ENCODE measurements around the gene GAK. TPM values are rescaled to one million over a fixed set of nuclear protein-coding genes. Genes with fewer than 3 reads are reported as not detected.
A peak's percentile ranks its signal among the peaks of the same experiment; 100 is the strongest.

Gene GAK
- total RNA-seq, 1 donor from 2014 or later = 97.1 TPM

DNA sequence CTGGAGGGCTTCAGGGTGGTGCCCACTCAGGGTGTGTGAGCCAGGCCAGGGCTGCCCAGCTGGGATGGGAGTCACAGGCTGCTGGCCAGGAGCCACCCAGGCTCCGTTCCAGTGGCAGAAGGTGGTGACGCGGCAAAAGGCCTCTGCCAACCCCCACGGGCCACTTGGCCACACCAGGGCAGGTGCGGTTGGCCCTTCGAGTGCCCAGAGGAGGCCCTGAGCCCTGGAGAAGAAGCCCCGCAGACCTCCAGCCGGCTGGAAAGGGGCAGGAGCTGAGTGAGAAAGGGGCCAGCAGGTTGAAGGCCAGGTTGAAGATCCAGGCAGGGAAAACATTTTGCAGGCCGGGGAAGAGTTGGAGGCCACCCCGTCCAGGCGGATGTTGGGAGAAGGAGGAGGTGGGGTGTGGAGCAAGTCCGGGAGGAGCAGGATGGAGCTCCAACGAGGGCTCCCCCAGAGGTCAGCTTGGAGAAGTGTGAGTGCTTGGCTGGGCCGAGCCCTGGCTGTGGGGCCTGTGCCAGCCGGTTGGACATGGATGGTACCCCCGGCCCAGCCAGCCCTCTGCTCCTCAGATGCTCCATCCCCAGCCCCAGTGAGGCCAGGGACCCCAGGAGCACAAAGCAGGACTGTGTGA is 103.4 kb downstream of the GAK start:
- TF ChIP-seq, protein P1, sequence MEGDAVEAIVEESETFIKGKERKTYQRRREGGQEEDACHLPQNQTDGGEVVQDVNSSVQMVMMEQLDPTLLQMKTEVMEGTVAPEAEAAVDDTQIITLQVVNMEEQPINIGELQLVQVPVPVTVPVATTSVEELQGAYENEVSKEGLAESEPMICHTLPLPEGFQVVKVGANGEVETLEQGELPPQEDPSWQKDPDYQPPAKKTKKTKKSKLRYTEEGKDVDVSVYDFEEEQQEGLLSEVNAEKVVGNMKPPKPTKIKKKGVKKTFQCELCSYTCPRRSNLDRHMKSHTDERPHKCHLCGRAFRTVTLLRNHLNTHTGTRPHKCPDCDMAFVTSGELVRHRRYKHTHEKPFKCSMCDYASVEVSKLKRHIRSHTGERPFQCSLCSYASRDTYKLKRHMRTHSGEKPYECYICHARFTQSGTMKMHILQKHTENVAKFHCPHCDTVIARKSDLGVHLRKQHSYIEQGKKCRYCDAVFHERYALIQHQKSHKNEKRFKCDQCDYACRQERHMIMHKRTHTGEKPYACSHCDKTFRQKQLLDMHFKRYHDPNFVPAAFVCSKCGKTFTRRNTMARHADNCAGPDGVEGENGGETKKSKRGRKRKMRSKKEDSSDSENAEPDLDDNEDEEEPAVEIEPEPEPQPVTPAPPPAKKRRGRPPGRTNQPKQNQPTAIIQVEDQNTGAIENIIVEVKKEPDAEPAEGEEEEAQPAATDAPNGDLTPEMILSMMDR (conservative IDR thresholded peaks at IDR 0.05) = peak; percentile 33
- Mint-ChIP-seq H3K4me3 (no peak overlapping the region), H3K27me3 (peaks cover 30% of the 10 kb centered on the region), H3K4me1 (ENCODE audit: unreplicated experiment) (no peaks in the 10 kb centered on the region), H3K27ac (no peak overlapping the region), H3K9me3 (no peaks in the 10 kb centered on the region), H3K36me3 (no peaks in the 10 kb centered on the region)
- peak; percentile 68 for DNase-seq (ENCODE audit: extremely low spot score, unreplicated experiment)

DNA sequence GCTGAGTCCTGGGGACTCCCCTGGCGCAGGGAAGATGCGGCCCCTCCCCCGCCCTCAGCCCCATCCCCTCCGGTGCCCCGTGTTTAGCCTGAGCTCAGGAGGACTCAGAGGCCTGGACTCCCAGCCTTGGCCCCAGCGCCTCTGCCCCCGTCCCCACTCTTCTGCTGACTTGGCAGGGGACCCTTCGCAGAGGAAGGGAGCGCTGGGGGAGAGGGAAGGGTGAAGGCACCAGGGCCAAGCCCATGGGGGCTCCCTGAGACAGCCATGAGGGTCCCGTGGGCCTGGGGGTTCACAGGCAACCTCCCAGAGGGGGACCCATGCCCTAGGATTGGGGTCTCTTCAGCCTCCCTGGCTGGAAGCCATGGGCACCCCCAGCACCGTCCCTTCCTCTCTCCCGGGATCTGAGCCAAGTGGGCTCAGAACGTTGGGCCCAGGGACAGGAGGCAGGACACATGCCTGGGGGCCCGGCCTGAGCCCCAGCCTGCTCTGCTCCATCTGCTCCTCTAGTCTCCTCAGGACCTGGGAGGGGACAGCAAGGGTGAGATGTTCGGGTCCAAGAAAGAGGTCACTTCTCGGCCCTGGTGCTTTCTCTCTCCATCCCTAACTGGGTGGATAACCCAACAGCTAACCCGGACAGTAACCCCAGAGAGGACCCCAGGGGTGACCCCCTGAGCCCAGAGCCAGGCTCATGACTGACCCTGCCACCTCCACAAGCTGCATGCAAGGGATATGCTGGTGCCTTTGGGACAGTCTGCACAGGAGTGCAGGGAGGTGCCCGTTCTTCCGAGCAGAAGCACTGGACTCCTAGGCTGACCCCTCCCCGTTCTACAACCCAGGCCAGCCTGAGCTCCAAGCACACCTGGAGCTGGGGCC is 104.7 kb downstream of the GAK start:
- peak; percentile 67 for DNase-seq (ENCODE audit: extremely low spot score, unreplicated experiment)
- Mint-ChIP-seq H3K9me3 (no peaks in the 10 kb centered on the region), H3K4me1 (ENCODE audit: unreplicated experiment) (no peaks in the 10 kb centered on the region), H3K27me3 (peaks cover 43% of the 10 kb centered on the region), H3K4me3 (peak overlapping the region; percentile 75), H3K36me3 (no peaks in the 10 kb centered on the region), H3K27ac (no peak overlapping the region)
- TF ChIP-seq, protein P1 (conservative IDR thresholded peaks at IDR 0.05) = no peak

DNA sequence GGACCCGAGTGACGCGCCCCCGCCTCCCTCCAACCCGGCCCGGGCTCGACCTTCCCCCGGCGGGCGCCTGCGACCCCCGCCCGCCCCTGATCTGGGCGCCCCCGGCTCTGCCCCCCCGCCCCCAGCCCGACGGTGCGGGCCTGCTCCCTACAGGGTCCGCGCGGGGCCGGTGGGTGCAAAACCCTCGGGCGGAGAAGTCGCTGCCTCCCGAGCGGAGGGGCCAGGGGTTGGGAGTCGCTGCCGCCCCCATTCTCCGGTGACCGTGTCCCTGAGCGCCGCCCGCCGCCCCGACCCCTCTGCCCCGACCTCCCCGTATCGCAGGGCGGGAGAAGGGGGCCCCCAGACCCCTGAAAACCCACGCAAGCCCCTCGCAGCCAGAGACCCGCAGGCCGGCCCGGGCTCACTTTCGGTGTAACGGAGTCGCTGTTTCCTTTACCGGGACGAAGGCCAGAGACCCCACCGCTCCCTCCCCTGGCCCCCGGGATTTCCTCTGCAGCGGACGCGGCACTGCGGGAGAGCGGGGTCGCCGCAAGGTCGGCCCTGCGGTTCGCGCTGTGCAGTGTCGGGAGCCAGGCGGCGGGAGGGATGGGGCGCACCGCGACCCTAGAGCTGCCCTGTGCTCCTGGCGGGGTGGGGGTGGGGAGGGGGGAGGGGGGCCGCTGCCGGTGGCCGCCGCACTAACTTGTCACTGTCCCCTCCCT is 105.5 kb downstream of the GAK start:
- no peaks in the 10 kb centered on the region for H3K9me3 Mint-ChIP-seq
- TF ChIP-seq, protein P1 (conservative IDR thresholded peaks at IDR 0.05) = no peak
- no peak overlapping the region for H3K4me3 Mint-ChIP-seq
- DNase-seq (ENCODE audit: extremely low spot score, unreplicated experiment) = no peak
- H3K27ac Mint-ChIP-seq = no peak overlapping the region
- peaks cover 51% of the 10 kb centered on the region for H3K27me3 Mint-ChIP-seq
- no peaks in the 10 kb centered on the region for H3K36me3 Mint-ChIP-seq
- H3K4me1 Mint-ChIP-seq (ENCODE audit: unreplicated experiment) = no peaks in the 10 kb centered on the region

DNA sequence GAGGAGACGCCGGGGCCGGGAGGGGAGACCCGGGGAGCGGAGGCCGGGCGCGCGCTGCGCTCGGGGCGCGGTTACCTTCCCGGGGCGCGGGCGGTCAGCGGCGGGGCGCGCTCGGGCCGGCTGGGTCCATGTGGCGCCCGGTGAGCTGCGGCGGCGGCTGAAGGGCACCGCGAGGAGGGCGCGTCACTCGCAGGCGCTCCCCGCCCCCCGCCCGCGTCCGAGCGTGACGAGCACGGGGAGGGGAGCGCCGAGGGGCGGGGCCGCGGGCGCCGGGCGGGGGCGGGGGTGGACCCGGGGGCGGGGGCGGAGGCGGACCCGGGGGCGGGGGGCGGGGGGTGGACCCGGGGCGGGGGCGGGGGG is 106.2 kb downstream of the GAK start, which contains the start of gene CPLX1:
Gene CPLX1, minus strand, starts transcription at position 159 of the 360 bp plus-strand sequence. CDS start 1,607 bp downstream, outside the sequence.
- Mint-ChIP-seq H3K27ac (no peak within 1 kb of the TSS), H3K9me3 (no peaks in the 10 kb centered on the region), H3K4me3 (no peak within 1 kb of the TSS), H3K36me3 (no peaks in the 10 kb centered on the region), H3K4me1 (ENCODE audit: unreplicated experiment) (no peaks in the 10 kb centered on the region), H3K27me3 (peaks cover 57% of the 10 kb centered on the region)
- TF ChIP-seq, protein P1 (conservative IDR thresholded peaks at IDR 0.05) = no peak
- DNase-seq (ENCODE audit: extremely low spot score, unreplicated experiment) = no peak

DNA sequence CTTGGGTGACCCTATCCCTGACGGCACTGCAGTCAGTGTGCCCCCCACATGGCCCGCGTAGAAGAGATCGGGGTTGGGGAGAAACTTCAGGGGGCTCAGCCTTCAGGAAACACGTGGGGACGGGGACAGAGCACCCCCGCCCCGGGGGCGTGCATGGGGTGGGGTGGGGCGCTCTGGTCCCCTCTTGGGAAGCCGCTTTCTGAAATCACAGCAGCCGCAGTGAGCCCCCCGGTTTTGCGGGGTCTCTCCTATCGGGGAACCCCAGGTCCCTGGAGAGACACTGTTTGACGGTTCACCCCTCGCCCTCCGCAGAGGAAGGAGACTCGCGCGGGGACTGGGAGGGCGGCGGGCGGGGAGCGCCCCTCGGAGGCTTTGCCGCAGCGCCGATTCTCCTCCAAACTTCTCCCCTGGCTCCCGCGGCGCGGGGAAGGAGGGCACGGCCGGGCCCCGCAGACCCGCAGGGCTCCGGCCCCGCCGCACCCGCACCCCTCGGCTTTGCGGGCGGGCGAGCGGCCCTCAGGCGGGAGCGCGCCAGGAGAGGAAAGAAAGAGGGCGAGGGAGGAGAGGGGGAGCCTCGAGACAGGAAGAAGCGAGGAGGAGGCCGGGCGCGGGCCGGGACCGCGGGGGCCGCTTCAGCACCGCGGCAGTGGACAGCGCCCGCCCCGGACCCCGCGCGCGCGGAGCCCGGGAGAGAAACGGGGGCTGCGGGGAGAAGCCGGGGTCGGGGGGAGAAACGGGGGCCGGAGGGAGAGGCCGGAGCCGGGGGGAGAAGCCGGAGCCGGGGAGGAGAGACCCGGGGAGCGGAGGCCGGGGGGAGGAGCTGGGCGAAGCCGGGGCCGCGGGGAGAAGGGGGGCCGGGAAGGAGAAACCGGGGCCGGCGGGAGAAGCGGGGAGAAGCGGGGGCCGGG is 106.8 kb downstream of the GAK start:
- TF ChIP-seq, protein P1 (conservative IDR thresholded peaks at IDR 0.05) = no peak
- no peaks in the 10 kb centered on the region for H3K9me3 Mint-ChIP-seq
- no peak overlapping the region for H3K27ac Mint-ChIP-seq
- H3K27me3 Mint-ChIP-seq = peaks cover 59% of the 10 kb centered on the region
- H3K4me3 Mint-ChIP-seq = no peak overlapping the region
- H3K4me1 Mint-ChIP-seq (ENCODE audit: unreplicated experiment) = no peaks in the 10 kb centered on the region
- no peaks in the 10 kb centered on the region for H3K36me3 Mint-ChIP-seq
- DNase-seq (ENCODE audit: extremely low spot score, unreplicated experiment) = no peak
